ENCODE data around the gene CCDC200. TPM values are rescaled to one million over a fixed set of nuclear protein-coding genes. Genes with fewer than 3 reads are reported as not detected.
"Not testable (repeated sequence)": the region's sequence is repeated elsewhere in the genome, so short reads cannot be mapped to it uniquely, and the experiment has no call there.

Gene CCDC200
- total RNA-seq, 1 donor from 2014 or later: not detected

DNA sequence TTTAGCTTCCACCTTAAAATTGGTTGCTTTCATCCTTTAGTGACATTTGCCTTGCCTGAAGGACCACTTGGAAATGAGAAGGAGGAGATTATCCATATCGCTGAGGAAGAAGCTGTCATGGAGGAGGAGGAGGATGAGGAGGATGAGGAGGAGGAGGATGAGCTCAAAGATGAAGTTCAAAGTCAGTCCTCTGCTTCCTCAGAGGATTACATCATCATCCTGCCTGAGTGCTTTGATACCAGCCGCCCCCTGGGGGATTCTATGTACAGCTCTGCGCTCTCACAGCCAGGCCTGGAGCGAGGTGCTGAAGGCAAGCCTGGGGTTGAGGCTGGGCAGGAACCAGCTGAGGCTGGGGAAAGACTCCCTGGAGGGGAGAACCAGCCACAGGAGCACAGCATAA, 28.3 kb downstream of the CCDC200 start:
- Histone ChIP-seq H3K36me3 (peaks cover 100% of the 10 kb centered on the region), H3K27me3 (ENCODE audit: low read depth) (no peaks in the 10 kb centered on the region), H3K4me1 (no peaks in the 10 kb centered on the region), H3K4me3 (no peak overlapping the region), H3K9me3 (no peaks in the 10 kb centered on the region), H3K27ac (no peak overlapping the region)
- TF ChIP-seq, protein P1, sequence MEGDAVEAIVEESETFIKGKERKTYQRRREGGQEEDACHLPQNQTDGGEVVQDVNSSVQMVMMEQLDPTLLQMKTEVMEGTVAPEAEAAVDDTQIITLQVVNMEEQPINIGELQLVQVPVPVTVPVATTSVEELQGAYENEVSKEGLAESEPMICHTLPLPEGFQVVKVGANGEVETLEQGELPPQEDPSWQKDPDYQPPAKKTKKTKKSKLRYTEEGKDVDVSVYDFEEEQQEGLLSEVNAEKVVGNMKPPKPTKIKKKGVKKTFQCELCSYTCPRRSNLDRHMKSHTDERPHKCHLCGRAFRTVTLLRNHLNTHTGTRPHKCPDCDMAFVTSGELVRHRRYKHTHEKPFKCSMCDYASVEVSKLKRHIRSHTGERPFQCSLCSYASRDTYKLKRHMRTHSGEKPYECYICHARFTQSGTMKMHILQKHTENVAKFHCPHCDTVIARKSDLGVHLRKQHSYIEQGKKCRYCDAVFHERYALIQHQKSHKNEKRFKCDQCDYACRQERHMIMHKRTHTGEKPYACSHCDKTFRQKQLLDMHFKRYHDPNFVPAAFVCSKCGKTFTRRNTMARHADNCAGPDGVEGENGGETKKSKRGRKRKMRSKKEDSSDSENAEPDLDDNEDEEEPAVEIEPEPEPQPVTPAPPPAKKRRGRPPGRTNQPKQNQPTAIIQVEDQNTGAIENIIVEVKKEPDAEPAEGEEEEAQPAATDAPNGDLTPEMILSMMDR (IDR thresholded peaks at IDR 0.05): no peak
- DNase-seq (no peak), ATAC-seq (peak in 1 of 2 donors; percentile 39)
- intact Hi-C loops (cut with DNase I): no loop called here

DNA sequence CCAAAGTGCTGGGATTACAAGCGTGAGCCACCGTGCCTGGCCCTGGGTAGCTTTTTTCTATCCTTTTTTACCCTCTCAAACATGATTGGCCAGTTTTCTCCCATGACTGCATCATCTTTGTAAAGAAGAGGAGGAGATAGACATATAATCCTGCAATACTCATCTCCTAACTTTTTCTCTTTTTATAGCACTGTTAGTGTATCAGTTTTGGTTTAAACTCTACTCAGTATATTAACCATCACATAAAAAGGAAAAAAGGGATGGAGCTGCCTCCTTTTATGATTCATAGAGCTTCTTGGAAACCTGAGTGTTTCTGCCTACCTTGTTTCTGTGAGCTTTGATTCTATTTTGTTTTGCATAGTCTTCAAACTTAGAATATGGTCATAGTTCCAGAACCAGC, 28.8 kb downstream of the CCDC200 start:
- H3K36me3 ChIP-seq: peaks cover 100% of the 10 kb centered on the region
- H3K9me3 ChIP-seq: no peaks in the 10 kb centered on the region
- H3K4me3 ChIP-seq: no peak overlapping the region
- H3K27ac ChIP-seq: no peak overlapping the region
- intact Hi-C loops (cut with DNase I): no loop called here
- ATAC-seq (no peak), DNase-seq (no peak)
- no peaks in the 10 kb centered on the region for H3K27me3 ChIP-seq (ENCODE audit: low read depth)
- H3K4me1 ChIP-seq: no peaks in the 10 kb centered on the region
- TF ChIP-seq, protein P1 (IDR thresholded peaks at IDR 0.05): no peak

DNA sequence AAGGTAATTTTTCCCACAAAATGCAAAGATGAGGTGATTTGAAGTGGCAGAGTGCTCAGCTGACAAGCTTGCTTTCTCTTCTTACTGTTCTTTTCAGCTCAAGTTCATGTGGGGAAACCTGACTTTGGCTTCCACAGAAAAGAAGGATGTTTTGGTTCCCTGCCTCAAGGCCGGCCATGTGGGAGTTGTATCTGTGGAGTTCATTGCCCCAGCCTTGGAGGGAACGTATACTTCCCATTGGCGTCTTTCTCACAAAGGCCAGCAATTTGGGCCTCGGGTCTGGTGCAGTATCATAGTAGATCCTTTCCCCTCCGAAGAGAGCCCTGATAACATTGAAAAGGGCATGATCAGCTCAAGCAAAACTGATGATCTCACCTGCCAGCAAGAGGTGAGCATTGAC, 35.2 kb downstream of the CCDC200 start:
- no peaks in the 10 kb centered on the region for H3K27me3 ChIP-seq (ENCODE audit: low read depth)
- H3K4me3 ChIP-seq: no peak overlapping the region
- peaks cover 100% of the 10 kb centered on the region for H3K36me3 ChIP-seq
- TF ChIP-seq, protein P1 (IDR thresholded peaks at IDR 0.05): no peak
- ATAC-seq (no peak), DNase-seq (no peak)
- H3K4me1 ChIP-seq: no peaks in the 10 kb centered on the region
- no peak overlapping the region for H3K27ac ChIP-seq
- intact Hi-C loops (cut with DNase I): no loop called here
- no peaks in the 10 kb centered on the region for H3K9me3 ChIP-seq

DNA sequence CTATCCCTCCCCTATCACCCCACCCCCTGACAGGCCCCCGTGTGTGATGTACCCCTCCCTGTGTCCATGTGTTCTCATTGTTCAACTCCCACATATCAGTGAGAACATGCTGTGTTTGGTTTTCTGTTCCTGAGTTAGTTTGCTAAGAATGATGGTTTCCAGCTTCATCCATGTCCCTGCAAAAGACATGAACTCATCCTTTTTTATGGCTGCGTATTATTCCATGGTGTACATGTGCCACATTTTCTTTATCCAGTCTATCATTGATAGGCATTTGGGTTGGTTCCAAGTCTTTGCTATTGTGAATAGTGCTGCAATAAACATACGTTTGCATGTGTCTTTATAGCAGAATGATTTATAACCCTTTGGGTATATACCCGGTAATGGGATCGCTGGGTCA, 41.8 kb downstream of the CCDC200 start:
- intact Hi-C loops (cut with DNase I); H3K27me3 ChIP-seq (ENCODE audit: low read depth); ATAC-seq; H3K9me3 ChIP-seq; H3K4me1 ChIP-seq; DNase-seq; H3K4me3 ChIP-seq; H3K27ac ChIP-seq: not testable (repeated sequence)
- H3K36me3 ChIP-seq: peaks cover 98% of the 10 kb centered on the region

DNA sequence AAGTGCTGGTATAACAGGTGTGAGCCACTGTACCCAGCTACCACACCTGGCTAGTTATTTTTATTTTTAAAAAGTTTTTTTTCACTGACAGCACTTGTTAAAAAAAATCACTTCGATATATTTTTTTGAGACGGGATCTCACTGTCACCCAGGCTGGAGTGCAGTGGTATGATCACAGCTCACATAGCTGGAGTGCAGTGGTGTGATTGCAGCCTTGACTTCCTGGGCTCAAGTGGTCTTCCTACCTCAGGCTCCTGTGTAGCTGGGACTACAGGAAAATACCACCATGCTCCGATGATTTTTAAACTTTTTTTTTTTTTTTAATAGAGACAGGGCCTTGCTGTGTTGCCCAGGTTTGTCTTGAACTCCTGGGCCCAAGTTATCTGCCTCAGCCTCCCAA, 44.5 kb downstream of the CCDC200 start:
- TF ChIP-seq, protein P1 (IDR thresholded peaks at IDR 0.05): no peak
- no peaks in the 10 kb centered on the region for H3K4me1 ChIP-seq
- intact Hi-C loops (cut with DNase I): no loop called here
- DNase-seq (no peak), ATAC-seq (no peak)
- no peaks in the 10 kb centered on the region for H3K27me3 ChIP-seq (ENCODE audit: low read depth)
- peaks cover 98% of the 10 kb centered on the region for H3K36me3 ChIP-seq
- no peak overlapping the region for H3K27ac ChIP-seq
- no peaks in the 10 kb centered on the region for H3K9me3 ChIP-seq
- no peak overlapping the region for H3K4me3 ChIP-seq

DNA sequence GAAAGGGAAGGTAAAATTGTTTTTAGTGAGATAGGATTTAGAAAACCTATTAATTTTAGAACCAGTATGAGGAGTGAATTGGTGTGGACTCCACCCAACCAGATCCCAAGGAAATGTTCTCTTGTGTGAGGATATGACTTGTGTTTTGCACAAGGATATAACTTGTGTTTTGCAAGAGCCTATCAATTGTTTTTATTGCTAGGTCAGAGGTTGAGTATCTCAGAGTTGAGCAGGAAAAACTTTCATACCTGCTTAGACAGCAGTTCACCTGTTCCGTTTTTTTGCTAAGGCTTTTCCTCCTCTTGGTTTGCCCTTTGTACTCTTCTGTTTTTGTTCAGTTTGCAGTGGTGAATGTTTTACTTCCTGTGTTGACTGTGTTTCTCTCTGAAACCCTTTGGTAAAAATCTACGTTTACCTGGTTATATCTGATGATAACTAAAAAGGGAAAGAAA, 52.3 kb downstream of the CCDC200 start:
- H3K27ac ChIP-seq: no peak overlapping the region
- H3K4me3 ChIP-seq: no peak overlapping the region
- H3K9me3 ChIP-seq: no peaks in the 10 kb centered on the region
- ATAC-seq: no peak
- H3K36me3 ChIP-seq: peaks cover 59% of the 10 kb centered on the region
- TF ChIP-seq, protein P1 (IDR thresholded peaks at IDR 0.05): no peak
- intact Hi-C loops (cut with DNase I): no loop called here
- DNase-seq: no peak
- H3K4me1 ChIP-seq: peaks cover 58% of the 10 kb centered on the region
- H3K27me3 ChIP-seq (ENCODE audit: low read depth): no peaks in the 10 kb centered on the region
